ENCODE measurements around the gene INSRR.

The INSRR gene

DNA sequence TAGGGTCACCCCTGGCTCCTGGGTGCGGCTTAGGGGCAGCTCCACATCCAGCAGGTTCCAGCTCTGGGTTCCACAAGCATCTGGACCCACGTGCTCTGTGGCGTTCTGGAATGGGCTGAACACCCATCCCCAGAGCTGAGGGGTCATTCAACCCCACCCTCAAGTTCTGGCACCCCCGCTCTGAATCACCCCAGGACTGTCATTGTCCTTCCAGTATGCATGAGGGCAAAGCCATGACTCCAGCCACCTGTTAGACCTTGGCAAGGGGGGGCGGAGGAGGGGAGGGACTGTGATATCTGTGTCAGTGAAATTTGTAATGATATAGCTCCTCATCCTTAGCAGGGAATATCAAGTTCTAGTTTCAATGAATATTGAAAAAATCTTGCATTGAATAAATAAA lies 12.3 kb downstream of the INSRR start:
- DNase-seq (ENCODE audit: low read depth), result no peak
- no peak for TF ChIP-seq CTCF (IDR thresholded peaks at IDR 0.05; ENCODE audit: low read depth, low read length)
- no peak for TF ChIP-seq MYC (IDR thresholded peaks at IDR 0.05; ENCODE audit: low read depth, low read length)
- no peak for TF ChIP-seq POLR2A (IDR thresholded peaks at IDR 0.05; ENCODE audit: extremely low read depth, insufficient read length)
- TF ChIP-seq, protein P1, sequence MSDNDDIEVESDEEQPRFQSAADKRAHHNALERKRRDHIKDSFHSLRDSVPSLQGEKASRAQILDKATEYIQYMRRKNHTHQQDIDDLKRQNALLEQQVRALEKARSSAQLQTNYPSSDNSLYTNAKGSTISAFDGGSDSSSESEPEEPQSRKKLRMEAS (IDR thresholded peaks at IDR 0.05; ENCODE audit: low read depth, low read length), result no peak
- no peak overlapping the region for H3K4me3 ChIP-seq (ENCODE audit: low read depth, low read length)

GRCh38 chr1:156845953-156846545 lies 12.9 kb downstream of the INSRR start:
- TF ChIP-seq, protein P1 (IDR thresholded peaks at IDR 0.05; ENCODE audit: low read depth, low read length), result no peak
- TF ChIP-seq POLR2A (IDR thresholded peaks at IDR 0.05; ENCODE audit: extremely low read depth, insufficient read length) (no peak), MYC (IDR thresholded peaks at IDR 0.05; ENCODE audit: low read depth, low read length) (no peak), CTCF (IDR thresholded peaks at IDR 0.05; ENCODE audit: low read depth, low read length) (no peak)
- DNase-seq (ENCODE audit: low read depth), result no peak
- H3K4me3 ChIP-seq (ENCODE audit: low read depth, low read length), result no peak overlapping the region

DNA sequence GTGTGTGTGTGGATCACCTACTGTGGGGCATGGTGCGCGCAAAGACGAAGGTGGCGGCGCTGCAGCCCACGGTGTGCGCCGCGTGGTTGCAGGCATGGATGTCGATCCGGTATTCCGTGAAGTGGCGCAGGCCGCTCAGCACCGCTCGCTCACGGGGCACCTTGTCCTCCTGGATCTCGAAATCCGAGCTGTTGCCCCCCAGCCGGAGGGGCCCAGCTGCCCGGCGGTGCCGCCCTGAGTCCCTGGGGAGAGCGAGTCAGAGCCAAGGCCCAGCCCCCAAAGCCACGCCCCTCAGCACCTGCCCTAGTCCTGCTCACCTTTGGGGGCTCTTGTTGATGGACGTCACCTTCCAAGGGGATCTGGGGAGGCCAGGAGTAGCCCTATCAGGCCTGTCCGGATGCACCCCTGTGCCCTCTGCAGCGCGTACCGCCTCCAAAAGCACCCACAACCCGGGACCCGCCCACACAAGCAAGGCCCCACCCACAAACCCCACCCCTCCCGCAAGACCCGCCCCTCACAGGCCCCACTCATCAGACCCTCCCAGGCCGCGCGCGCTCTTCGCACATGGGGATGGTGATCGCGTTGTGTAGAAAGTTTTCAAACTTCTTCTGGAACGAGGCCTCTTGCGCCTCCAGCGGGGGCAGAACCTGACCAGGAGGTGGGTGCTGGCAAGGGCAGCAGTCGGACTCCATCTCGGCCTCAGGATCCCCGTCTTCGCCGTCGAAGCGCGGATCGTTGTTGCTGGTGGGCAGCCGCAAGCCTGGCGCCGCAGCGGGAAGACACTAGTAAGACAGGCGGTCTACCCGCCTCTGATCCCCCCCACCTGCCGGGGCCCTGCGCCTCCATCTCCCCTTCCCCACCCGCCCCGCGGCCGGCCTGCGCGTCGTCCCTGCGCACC lies 13.6 kb downstream of the INSRR start:
- H3K4me3 ChIP-seq (ENCODE audit: low read depth, low read length), result no peak overlapping the region
- TF ChIP-seq MYC (IDR thresholded peaks at IDR 0.05; ENCODE audit: low read depth, low read length), result no peak
- TF ChIP-seq, protein P1 (IDR thresholded peaks at IDR 0.05; ENCODE audit: low read depth, low read length), result no peak
- no peak for TF ChIP-seq CTCF (IDR thresholded peaks at IDR 0.05; ENCODE audit: low read depth, low read length)
- TF ChIP-seq POLR2A (IDR thresholded peaks at IDR 0.05; ENCODE audit: extremely low read depth, insufficient read length), result no peak
- DNase-seq (ENCODE audit: low read depth), result no peak

- no peak for DNase-seq (ENCODE audit: low read depth)
- H3K4me3 ChIP-seq (ENCODE audit: low read depth, low read length), result no peak overlapping the region
- TF ChIP-seq MYC (IDR thresholded peaks at IDR 0.05; ENCODE audit: low read depth, low read length), result no peak
- no peak for TF ChIP-seq CTCF (IDR thresholded peaks at IDR 0.05; ENCODE audit: low read depth, low read length)
- TF ChIP-seq, protein P1 (IDR thresholded peaks at IDR 0.05; ENCODE audit: low read depth, low read length), result no peak
Observed at GRCh38 chr1:156844638-156845037, 14.3 kb downstream of the INSRR start.

- no peak overlapping the region for H3K4me3 ChIP-seq (ENCODE audit: low read depth, low read length)
- DNase-seq (ENCODE audit: low read depth), result no peak
- TF ChIP-seq MYC (IDR thresholded peaks at IDR 0.05; ENCODE audit: low read depth, low read length), result no peak
- TF ChIP-seq, protein P1 (IDR thresholded peaks at IDR 0.05; ENCODE audit: low read depth, low read length), result no peak
- no peak for TF ChIP-seq POLR2A (IDR thresholded peaks at IDR 0.05; ENCODE audit: extremely low read depth, insufficient read length)
- no peak for TF ChIP-seq CTCF (IDR thresholded peaks at IDR 0.05; ENCODE audit: low read depth, low read length)
Observed at GRCh38 chr1:156844102-156844501, 14.8 kb downstream of the INSRR start.
